Measurements from ENCODE around the gene TDRD12.

Gene TDRD12

DNA sequence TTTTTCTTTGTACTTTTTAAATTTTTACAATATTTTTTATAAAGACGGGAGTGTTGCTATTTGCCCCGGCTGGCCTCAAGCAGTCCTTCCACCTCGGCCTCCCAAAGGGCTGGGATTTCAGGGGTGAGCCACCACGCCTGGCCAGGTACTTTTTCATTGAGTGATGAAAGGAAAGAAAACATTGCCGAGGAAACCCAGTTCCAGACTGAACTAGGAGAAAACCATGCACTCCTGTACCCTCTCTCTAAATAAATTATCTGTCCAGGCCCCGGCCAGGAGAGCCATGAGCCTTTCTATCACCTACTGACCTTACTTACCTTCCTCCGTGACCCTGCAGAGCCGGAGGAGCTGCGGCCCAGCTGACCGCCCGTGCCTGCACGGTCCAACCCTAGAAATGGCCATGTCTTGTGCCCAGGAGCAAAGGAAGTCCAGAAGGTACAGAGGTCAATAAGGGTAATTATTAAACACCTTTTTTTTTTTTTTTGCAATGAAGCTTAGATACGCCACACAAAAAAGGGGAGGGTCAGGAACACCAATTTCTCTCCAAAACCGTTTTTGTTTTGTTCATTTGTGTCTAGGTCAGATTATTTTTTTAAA lies 149.9 kb downstream of the TDRD12 start, which contains the start of gene SLC7A9:
SLC7A9 (minus strand) TSS at position 399 of the 597 bp plus-strand sequence. CDS start 1,233 bp downstream, outside the sequence.
- DNase-seq = peak; percentile 19

DNA sequence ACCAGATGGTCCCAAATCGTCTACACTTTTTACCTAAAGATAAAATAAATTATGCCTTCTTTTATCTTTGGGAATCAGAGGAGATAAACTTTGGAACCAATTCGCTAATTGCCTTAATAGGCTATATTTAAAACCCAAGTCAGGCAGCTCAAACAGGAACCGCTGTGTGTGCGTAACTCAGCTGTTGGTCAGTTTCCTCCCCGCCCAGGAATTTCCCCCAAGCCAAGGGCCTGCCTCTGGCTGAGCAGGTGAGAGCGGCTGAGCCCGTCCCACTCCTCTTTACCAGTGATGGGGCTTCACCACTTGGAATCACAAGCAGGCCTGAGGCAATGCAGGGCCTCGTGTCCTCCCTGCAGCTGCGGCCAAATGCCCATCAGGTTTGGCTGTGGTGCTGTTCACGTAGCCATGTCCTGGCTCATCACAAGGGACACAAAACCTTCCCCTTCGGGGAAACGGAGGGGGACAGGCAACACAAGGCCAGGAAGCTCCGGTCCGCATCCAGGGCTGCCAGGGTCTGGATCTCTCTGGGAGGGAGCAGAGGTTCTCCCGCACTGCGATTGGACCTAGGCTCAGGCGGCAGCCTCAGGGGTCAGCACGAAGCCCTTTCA lies 150.5 kb downstream of the TDRD12 start:
- peak; percentile 16 for DNase-seq

DNA sequence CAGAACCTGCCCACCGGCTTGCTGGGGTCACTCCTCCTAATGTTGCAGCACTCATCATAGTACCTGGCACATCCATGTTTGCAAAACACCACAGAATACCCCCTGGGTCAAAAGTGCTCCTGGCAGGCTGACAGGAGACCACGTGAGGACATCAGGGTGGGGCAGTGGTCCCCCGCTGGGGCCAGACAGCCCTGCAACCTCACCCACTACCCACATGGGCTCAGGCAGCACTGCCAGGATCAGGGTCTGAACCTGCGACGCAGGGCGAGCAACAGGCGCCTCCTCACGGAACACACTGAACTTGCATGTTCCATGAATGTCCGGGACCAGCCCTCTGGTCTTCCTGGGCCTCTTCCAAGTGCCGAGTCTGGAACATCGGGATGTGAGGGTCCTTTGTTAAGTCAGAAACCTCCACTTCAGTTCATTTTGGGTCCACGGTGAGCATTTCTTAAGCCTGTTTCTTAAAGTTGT lies 151.4 kb downstream of the TDRD12 start:
- DNase-seq = no peak

DNA sequence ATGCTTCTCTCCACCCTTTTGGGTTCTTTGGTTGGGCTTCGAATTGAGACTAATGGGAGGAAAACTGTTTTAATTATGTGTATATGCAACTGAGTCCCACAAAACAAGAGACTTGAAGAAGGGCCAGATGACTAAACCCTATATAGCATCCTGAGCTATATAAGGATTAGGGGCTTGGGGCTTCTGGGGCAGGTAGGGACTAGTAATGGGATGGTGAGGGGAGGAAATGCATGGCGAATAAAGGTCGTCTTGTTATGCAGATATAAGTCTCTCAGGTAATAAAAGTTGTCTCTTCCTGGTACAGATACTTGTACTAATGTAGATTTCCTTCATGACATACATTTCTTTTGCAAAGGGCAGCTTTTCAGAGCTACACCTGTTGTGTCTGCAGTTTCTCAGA lies 152.8 kb downstream of the TDRD12 start:
- DNase-seq = no peak

DNA sequence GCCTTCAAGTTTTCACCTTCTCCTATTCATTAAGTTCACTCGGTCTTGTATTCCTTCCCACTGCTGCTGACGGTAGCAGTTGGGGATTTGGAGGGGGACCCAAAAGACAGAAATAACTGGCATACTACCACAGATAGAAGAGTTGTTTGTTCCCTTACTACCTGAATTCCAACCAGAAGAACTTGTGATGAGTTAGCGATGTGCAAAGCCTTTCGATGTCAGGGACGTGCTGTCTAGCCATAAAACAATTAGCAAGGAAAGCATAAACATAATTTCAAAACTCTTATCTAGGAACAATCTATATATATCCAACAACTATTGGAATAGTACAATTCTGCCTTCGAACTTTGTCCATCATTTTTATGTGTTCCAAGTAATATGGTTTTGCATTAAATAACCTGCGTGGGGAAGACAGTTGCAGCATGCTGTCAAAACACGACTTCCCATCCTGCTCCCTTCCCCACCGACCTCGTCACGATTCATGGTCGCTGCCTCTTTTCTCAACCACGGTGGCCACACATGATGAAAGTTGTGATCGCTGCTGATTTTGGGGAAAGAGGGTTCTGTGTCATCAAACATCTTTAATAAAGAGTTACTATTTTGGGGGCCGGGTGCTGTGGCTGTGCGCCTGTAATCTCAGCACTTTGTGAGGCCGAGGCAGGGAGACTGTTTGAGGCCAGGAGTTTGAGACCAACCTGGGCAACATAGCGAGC lies 153.8 kb downstream of the TDRD12 start:
- no peak for DNase-seq

DNA sequence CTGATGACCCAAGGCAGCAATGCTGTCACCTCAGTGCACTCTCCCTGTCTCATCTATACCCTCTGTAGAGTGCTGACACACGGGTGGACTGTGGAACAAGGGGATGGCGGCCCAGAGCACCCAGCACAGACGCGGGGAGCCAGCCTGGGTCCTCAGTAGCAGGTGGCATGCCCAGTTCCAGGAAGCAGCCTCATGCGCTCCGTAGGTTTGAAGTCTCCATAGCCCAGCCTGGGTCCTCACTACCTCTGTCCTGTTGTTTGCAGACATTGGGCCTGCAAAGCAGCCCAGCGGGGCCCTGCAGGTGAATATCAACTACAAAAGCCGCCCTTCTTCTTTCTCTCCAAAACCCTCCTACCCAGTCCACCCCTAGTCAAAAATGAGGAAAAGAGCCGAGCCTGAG lies 155.0 kb downstream of the TDRD12 start:
- DNase-seq = no peak

DNA sequence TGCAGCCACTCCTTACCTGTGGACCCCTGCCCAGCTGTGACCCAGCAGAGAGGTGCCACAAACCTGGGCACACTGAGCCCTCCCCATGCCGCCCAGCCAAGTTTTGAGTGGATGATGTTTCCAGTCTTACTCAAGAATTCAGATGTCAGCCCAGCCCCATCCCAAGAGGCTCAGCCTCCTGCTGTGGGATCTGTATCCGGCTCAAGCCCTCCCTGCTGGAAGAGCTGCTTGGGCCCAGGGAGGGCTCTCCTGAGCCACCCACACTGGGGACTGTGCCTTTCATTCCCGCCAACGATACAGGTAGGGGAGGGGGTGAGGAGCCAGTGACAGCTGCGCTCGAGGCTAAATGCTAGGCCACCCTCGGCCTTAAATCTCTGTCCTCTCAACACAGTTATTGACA lies 155.9 kb downstream of the TDRD12 start:
- no peak for DNase-seq

DNA sequence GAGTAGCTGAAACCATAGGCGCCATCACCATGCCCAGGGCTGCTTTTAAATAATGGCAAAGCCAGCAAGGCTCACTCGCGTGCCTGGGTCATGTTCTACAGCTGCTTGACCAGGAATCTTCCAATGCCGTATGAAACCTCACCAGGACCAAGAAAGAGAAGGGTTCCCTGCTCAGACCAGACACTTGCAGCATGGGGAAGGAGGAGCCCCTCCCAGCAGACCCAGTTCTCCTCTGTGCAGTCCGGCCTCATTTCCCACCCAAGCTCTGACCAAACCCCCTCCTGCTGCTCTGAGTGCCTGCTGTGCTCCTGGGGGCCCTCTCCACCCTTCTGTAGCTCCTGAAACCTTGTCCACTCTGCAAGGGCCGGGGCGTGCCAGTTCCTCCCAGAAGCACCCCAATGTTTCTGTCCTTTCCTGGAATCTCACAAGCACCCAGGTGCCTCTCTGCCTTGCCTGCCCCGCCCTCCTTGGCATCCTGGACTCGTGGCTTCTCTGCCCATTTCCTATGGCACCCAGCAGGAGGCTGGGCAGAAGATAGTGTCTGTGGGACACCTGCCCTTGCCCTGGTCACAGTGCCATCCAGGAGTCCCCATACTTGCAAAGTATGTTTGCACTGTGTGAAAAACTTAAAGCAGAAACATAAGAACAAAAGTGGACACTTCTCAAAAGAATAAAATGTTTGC lies 156.8 kb downstream of the TDRD12 start:
- DNase-seq = no peak

DNA sequence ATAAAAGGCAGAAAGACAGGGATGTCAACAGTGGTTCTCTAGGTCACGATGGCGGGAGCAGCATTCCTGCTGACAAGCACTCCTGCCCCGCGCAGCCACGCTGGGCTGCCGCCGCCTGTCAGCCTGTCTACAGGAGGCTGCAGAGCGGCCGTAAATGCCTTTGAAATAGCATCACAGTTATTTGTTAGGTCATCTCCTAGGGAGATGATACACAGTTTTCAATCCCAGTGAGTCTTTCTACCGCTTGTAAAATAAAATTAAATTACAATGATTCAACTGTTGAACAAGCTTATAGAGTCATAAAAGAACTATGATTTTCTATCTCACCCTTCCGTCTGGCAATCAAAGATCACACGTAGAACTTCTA lies 157.3 kb downstream of the TDRD12 start:
- no peak for DNase-seq
